Stimulated activated CD4-positive, alpha-beta T cell treated with anti-CD3 and anti-CD28 coated beads, Interleukin-15, amount 100 ng/mL, for 24 hours (primary cell): ENCODE data around the gene ZBTB8B.
"Not testable (repeated sequence)": the region's sequence is repeated elsewhere in the genome, so short reads cannot be mapped to it uniquely, and the experiment has no call there.

Source experiments
- DNase-seq: peaks from one replicate; pipeline ENCODE4 v3.0.0-alpha.2; 2020

Gene ZBTB8B

DNA sequence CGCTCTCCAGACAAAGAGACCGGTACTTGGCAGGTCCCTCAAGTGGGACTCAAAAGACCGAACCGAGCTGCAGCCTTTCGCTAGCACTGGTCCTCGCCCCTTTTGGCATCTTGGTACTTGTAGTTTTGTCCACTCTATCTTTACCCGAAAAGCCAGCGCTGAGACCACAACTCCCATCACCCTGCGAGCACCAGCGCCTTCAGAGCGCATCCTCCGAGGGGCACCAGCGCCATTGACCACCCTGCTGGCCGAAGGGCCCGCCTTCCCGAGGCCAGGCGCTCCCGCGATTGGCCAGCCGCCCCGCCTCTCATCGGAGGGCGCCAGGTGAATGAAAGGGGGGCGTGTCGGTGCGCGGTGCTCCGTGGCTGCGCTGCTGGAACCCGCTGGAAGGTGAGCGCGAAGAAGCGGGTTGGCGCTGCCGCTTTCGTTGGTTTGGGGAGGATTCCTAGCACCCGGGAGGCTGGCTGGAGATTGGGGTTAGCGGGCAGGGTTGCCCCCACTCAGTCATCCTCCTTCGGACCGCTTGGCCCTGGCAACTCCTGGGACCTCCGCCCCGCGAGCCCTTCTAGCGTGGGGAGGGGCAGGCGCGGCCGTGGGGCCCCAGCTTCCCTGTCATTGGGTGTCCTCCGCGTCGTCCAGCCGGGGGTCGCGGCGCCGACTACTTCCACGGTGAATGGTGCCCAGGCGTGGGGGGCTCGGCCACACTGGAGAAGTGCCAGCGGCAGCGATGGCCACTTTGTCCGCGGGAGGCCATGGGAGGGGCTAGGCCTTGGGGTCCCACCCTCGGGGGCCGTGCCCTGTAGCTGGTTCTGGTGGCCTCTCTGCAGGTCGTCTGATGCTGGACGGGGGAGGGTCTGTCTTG, at the start of gene ZBTB8B:
TSS of gene ZBTB8B (plus strand) at position 357 of the 862 bp plus-strand sequence. CDS start 5,553 bp downstream, outside the sequence.
- DNase-seq, result peak; percentile 65

DNA sequence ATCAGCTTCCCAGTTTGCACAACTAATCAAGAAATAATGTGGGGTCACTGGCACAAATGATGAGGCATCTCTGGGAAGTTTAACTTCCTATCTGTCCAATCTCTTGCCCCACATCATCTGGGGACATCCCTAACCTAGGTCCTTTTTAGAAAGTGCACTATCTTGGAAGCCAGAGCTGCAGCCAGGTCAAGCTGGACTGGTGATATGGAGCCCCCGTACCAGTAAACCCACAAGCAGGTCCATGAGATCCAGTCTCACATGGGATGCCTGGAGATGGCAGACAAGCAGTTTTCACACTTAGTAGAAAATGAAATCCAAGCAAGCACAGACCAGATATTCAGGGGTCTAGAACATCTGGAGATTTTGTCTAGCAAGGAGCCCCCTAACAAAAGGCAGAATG, 43.1 kb upstream of the ZBTB8B start:
- no peak for DNase-seq

DNA sequence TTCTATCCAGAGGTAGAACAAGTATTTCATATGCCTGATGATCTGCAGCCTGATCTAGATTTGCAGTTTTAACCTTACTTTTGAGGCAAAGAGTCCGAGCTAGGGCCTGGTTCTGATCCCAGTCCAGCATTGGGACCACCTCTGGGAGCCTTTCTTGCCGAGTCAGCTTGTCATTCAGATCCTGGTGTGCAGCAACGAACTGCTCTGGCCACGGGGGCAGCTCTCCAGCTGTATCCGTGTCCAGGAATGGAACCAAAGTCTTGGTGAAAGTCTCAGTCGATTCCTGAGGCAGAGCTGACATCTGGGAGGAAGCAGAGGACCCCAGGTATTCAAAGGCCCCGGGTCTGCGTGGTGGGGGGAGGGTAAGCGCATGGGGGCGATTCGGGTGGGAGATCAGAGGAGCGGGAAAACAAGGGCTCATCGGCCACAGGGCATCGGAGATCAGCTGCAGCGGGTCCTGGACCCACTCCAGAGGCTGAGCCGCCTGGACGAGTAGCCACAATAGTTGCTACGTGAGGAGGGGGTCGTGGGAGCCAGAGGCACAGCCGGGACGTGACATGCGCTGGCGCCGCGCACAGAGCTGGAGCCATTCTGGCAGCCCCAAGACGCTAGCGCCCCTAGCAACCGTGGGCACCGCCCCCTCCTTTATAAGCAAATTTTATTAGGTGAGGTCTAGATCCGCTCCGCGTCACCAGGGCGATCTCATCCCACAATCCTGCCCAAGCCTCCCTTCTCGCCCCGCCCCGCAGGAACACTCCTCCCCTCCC, 38.2 kb upstream of the ZBTB8B start:
- DNase-seq, result no peak

- no peak for DNase-seq
Measured at GRCh38 chr1:32427264-32427963, 37.5 kb upstream of the ZBTB8B start.

- no peak for DNase-seq
Measured at GRCh38 chr1:32431736-32432400, 33.0 kb upstream of the ZBTB8B start.

- no peak for DNase-seq
Measured at GRCh38 chr1:32438136-32438535, 26.7 kb upstream of the ZBTB8B start.

- not testable (repeated sequence) for DNase-seq
Measured at GRCh38 chr1:32438777-32439176, 26.1 kb upstream of the ZBTB8B start.

DNA sequence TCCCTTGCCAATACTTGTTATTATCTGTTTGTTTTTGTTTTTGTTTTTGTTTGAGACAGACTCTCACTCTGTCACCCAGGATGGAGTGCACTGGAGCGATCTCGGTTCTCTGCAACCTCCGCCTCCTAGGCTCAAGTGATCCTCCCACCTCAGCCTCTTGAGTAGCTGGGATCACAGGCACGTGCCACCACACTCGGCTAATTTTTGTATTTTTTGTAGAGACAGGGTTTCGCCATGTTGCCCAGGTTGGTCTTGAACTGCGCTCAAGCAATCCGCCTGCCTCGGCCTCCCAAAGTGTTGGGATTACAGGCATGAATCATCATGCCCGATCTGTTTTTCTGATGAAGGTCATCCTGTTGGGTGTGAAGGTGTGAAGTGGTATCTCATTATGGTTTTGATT, 23.4 kb upstream of the ZBTB8B start:
- not testable (repeated sequence) for DNase-seq

- no peak for DNase-seq
Measured at GRCh38 chr1:32447469-32448185, 17.2 kb upstream of the ZBTB8B start.

DNA sequence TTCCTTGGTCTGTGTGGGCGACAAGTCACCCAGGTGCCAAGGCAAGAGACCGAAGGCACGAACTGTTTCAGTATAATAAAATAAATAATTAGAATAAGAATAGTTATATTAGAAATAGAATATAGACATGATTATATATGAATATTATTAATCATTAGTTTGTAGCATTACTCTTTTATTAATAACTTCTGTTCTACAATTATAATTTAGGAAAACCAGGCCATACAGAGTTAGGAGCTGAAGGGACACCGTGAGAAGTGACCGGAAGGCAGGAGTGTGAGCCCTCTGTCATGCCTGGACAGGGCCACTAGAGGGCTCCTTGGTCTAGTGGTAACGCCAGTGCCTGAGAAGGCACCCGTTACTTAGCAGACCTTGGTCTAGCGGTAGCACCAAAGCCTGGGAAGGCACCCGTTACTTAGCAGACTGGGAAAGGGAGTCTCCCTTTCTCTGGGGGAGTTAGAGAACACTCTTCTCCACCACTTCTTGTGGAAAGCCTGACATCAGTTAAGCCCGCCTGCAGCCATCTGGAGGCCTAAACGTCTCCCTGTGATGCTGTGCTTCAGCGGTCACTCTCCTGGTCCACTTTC, 16.6 kb upstream of the ZBTB8B start:
- peak; percentile 66 for DNase-seq

DNA sequence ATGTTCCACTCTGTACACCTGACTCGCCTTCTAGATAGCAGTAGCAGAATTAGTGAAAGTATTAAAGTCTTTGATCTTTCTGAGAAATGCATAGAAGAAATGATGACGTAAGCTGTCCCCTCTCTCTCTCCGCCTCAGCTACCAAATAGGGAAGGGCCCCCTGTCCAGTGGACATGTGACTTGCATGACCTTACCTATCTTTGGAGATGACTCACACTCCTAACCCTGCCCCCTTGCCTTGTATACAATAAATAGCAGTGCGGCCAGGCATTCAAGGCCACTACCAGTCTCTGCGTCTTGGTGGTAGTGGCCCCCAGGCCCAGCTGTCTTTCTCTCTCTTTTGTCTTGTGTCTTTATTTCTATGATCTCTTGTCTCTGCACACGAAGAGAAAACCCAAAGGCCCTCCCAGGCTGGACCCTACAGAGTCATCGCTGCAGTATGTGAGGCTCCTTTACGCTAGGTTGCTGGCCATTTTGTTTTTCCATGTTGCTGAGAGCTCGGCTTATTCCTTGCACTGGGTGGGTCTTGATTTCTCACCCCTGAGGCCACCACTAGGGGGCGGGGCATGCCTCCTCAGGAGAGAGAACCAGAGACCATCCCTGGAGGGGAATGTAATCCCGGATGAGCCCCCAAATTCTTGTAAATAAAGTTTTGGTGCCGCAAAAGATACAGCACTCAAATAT, 16.0 kb upstream of the ZBTB8B start:
- peak; percentile 28 for DNase-seq

DNA sequence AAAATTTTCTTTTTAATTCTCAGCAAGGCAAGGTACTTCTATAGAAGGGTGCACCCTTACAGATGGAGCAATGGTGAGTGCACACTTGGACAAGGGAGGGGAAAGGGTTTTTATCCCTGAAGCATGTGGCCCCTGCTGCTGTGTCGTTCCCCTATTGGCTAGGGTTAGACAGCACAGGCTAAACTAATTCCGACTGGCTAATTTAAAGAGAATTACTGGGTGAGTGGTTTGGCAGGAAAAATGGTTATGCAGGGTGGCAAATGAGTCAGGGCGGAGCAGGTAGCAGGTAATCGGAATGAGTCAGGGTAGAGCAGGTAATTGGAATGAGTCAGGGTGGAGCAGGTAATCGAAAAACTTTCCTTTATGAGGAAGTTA, 15.4 kb upstream of the ZBTB8B start:
- DNase-seq, result not testable (repeated sequence)

- no peak for DNase-seq
Measured at GRCh38 chr1:32454726-32455125, 10.1 kb upstream of the ZBTB8B start.

DNA sequence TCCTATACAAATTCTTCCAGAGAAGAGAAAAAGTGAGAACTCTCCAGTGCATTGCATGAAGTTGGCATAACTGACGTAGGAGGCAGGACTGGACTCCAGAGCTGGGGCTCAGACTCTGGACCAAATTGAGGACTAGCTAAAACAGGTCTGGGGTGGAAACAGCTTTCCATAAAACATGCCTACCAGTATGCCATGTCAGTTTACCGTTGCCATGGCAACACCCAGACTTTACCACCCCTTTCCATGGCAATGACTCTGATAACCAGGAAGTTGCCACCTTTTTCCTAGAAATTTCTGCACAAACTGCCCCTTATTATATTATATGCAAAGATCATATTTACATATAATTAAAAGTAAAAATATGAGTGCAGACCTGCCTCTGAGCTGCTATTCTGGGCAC, 8.9 kb upstream of the ZBTB8B start:
- DNase-seq, result no peak

- not testable (repeated sequence) for DNase-seq
Measured at GRCh38 chr1:32458798-32459197, 6.1 kb upstream of the ZBTB8B start.

GRCh38 chr1:32462977-32463376, 1.9 kb upstream of the ZBTB8B start:
- not testable (repeated sequence) for DNase-seq

- no peak for DNase-seq
Measured at GRCh38 chr1:32464191-32464715, 619 bp upstream of the ZBTB8B start.

DNA sequence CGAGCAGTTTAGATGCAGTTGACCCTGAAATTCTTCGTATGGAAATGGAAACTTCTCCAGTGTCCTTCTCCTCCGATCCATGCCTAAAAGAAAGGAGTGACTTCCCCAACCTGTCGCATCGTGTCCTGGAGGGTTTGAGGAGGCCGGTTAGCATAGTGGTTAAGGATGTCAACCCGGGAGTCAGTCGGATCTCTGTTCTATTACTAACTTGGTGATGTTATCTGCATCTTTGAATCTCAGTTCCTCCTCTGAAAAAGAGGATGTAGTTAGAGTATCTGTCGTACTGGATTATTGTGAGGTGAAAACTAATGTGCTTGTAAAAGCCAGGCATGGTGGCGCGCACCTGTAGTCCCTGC, 684 bp downstream of the ZBTB8B start:
- DNase-seq, result no peak

DNA sequence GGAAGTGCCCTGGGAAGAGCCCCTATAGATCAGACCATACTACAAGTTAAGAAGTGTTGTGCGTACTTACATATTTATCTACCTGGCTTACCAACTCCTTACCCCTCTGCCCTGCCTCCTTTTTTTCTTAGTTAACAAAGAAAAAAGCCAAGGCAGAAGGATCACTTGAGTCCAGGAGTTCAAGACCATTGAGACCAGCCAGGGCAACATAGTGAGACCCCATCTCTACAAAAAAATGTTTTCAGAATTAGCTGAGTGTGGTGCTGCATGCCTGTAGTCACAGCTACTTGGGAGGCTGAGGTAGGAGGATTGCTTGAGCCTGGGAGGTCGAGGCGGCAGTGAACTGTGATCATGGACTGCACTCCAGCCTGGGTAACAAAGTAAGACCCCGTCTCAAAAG, 1.9 kb downstream of the ZBTB8B start:
- no peak for DNase-seq

DNA sequence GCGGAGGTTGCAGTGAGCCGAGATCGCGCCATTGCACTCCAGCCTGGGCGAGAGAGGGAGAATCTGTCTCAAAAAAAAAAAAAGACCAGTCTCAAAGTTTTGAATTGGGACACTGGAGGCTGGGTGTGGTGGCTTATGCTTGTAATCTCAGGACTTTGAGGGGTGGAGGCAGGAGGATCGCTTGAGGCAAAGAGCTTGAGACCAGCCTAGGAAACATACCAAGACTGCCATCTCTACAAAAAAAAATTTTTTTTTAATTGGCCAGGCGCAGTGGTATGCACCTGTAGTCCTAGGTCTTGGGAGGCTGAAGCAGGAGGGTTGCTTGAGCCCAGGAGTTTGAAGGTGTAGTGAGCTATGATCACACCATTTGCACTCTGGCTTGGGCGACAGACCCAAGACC, 3.9 kb downstream of the ZBTB8B start:
- no peak for DNase-seq

DNA sequence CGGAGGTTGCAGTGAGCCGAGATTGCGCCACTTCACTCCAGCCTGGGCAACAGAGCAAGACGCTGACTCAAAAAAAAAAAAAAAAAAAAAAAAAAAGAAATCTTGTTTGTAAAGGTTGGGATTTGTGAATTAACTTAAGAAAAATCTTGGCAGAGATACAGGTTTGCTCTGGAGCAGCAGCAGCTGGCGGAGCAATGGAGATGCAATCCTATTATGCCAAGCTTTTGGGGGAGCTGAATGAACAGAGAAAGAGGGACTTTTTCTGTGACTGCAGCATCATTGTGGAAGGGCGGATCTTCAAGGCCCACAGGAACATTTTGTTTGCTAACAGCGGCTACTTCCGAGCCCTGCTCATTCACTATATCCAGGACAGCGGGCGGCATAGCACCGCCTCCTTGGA, 5.6 kb downstream of the ZBTB8B start:
- no peak for DNase-seq
